Stromal cell of bone marrow (primary cell): ENCODE measurements around the gene PREP.
A peak's percentile ranks its signal among the peaks of the same experiment; 100 is the strongest.
"Not testable (repeated sequence)": the region's sequence is repeated elsewhere in the genome, so short reads cannot be mapped to it uniquely, and the experiment has no call there.

Experiments
- DNase-seq: peaks from one replicate; pipeline ENCODE4 v3.0.0-alpha.2; 2012; ENCODE audit warnings: low read depth

Gene PREP

DNA sequence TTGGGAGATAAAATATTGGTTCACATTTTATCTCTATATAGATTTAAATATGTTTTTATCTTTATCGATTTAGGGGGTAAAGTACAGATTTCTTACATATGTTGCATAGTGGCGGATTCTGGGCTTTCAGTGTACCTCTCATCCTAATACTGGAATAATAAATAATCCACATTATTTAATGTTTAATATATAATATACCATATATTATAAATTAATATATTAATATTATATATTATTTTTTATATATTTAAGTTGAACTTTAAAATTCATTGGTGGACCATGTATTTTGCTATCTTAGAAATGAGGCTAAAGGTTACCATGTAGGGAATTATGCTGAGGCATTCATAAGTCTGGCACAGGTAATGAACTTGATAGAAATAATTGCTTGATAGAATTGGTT lies 133.5 kb downstream of the PREP start:
- DNase-seq = no peak

DNA sequence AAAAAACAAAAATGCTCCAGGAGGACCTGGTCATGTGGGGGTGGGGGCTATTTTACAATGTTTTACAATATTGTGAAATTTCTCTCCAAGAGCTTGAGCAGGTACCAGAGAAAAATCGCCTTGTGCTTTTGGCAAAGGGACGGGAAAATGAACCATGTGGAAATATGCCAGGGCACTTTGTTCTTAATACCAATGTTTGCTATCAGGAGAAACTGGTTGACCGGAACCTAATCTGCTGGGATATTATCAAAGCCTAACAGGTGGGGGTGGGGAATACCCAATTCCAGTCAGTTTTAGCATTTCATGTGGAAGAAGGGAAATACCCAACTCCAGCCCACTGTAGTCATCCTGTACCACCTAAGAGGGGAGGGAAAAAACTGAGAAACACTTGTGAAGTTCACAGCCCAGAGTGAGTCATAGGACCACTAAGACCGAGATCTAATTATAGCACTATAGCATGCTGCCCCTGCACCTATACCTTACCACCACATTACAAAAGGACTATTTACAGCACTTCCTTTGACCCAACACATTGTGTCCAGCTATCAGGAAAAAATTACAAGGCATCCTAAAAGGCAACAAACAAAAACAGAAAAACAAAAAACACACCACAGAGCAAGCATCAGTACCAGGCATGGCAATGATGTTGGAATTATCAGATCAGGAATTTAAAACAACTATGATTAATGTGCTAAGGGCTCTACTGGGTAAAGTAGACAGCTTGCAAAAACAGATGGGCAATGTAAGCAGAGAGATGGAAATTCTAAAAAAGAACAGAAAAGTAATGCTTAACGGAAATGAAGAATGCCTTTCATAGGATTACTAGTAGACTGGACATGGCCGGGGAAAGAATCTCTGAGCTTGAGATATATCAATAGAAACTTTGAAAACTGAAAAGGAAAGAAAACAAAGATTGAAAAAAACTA lies 138.9 kb downstream of the PREP start:
- DNase-seq = no peak

DNA sequence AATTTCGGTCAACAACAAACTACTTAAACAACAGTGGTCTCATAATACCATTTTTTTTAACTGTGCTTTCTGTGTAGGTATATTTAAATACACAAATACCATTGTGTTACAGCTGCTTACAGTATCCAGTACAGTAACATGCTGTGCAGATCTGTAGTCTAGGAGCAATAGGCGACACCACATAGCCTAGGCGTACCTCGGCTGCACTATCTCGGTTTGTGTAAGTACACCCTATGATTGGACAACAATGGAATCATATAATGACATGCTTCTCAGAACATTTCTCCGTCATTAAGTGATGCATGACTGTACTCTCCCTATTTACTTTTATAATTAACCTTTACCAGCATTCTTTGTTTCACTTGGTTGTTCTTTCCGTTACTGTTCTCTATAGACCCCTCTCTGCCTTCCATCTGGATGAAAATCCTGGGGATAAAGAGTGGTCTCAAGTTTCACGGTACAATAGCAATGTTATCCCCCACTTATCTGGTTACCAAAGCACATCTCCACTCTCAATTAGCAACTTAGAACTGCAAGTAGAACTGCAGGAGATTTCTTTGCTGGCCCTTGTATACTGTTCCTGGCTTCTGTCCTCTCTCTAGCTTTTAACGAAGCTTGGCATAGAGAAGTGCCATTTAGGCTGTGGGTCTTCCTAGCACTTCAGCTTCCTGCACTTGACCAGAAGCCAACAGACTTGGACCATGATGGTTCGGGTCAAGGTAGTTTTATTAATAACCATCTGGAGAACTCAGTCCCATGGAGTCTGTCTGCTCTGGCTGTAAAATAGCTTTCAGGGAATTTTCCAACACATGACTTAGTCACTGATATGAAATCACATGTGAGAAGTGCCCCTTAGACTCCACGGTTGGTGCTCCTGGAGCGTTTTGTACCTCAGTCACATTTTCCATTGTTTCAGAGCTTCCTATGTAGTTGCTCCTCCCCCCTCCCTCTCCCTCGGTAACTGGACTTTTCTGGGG lies 142.7 kb downstream of the PREP start:
- no peak for DNase-seq

DNA sequence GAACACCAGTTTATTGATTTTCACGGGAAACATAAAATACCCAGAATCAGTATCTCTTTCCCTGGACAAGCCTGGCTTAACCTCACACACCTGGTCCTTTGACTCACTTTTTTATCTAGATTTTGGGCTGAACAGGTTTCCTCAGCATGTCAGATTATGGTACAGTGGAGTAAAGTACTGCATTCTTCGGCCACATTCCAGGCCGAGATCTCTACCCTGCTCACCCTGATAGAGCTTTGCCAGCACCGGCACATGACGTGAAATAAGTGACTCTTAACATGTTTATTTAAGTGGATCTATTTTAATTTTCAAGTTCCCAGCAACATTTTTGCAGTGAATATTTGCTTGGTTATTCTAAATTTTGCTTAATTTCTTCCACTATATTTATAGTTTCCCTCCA lies 144.1 kb downstream of the PREP start:
- no peak for DNase-seq

DNA sequence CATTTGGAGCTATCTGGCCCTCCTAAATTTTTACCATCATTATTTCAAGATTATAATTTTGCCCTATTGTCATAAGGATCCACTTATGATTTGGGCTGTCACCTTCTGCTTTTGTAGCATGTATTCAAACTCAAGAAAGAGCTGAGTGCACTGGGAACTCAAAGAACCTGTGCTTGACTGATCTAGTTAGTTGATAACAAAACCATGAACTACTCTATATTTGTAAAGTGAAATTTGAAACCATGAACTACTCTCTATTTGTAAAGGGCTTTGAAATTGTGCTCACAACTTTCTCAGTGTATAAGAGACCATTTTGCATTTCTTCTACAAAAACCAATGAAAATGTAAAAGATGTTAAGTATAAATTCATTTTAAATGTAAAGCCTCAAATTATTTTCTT lies 145.5 kb downstream of the PREP start:
- DNase-seq = no peak

DNA sequence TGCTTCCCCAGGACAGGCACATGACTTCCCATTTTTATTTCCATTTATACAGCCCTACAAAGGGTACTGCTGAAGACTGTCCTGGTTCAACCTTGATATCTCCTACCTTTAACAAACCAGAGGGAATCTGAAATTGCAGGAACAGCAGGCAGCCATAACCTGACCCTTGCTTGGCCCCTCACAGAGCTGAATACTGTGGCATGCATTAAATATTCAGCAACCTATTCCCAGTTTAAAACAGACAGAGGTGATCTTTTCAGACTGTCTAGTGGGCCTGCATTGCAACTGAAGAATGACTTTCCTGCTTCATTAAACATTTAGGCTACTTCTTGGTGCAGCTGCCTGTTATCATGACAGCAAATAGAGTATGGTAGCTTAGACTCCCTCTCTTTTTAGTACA lies 146.3 kb downstream of the PREP start:
- no peak for DNase-seq

DNA sequence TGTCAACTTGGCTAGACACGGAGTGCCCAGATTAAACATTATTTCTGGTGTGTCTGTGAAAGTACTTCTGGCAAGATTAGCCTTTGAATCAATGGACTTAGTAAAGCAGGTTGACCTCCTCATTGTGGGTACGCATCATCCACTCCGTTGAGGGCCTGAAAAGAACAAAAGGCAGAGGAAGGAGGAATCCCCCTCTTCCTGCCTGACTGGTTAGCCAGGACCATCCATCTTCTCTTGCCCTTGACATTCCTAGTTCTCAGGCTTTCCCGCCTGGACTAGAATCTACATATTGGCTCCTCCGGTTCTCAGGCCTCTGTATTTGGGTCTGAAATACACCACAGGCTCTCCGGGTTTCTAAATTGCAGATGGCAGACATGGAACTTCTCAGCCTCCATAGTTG lies 149.1 kb downstream of the PREP start:
- DNase-seq = no peak

DNA sequence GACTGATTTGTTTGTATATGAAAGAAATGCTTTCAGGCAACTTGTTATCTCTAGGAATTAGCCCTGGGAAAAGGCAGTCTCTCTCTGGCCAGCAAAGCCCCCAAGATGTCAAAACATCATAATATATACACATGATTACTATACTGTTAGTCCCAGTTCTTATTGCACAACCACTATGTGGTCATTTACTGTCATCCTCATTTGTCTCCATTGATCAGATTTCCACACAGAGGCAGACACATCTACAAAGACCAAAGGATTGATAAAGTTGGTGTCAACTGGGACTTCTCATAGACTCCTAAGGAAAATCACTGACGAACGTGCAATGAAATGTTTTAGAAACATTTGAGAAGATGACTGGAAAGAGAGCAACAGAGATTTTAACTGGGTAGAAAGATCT lies 151.2 kb downstream of the PREP start:
- no peak for DNase-seq

DNA sequence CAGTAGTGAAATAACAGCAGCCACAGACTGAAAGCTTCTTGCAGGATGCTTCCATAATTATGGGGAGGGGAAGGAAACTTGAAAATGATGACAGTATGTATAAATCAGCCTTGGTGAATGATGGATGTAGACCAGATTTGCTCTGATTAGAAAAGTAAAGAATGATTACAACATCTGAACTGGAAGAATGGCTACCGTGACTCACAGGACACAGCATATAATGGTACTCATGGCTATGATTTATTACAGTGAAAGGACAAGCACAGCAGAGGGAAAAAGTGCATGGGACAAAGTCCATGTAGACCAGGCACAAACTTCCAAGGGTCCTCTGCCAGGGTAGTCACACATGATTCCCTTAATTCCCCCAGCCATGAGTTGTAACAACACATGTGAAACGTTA lies 152.3 kb downstream of the PREP start:
- DNase-seq = peak; percentile 17

DNA sequence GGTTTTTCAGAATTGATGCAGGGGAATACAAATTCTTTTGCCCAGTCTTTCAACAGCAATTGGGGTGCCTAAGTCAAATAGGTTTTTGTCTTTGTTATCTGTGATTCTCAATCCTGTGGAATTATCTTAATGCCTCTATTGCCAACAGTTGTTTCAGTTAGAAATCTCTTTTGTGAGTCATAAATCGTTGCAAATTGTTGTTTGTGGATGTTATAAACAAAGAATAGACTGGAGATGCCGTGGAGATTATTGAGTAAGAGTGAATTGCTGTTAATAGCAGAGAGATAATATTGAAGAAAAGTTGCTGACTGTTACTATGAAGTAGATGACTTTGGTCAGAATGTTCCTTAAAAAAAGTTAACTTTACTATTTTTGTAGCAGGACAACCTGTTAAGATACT lies 159.4 kb downstream of the PREP start:
- no peak for DNase-seq

DNA sequence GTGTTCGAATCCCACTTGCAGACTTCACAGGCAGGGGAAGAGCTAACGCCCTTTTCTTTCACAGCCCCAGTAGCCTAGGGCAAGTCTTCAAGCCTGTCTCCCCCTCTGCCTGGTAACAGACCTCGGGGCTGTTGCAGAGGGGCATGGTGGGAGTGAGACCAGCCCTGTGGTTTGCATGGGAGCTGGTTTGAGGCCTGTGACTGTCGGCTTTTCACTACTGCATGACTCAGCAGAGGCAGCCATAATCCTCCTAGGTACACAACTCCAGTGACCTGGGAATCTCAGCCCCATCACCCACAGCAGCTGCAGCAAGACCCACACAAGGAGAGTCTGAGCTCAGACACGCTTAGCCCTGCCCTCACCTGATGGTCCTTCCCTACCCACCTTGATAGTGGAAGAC lies 167.7 kb downstream of the PREP start:
- no peak for DNase-seq

DNA sequence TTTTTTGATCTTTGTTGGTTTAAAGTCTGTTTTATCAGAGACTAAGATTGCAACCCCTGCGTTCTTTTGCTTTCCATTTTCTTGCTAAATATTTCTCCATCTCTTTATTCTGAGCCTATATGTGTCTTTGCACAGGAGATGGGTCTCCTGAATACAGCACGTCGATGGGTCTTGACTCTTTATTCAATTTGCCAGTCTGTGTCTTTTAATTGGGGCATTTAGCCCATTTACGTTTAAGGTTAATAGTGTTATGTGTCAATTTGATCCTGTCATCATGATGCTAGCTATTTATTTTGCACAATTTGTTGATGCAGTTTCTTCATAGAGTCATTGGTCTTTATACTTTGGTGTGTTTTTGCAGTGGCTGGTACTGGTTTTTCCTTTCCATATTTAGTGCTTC lies 171.1 kb downstream of the PREP start:
- not testable (repeated sequence) for DNase-seq
